Upper lobe of right lung (tissue), 1 donor: Measurements from ENCODE around the gene TNPO3. TPM values are rescaled to one million over a fixed set of nuclear protein-coding genes. Genes with fewer than 3 reads are reported as not detected.
A peak's percentile ranks its signal among the peaks of the same experiment; 100 is the strongest.
"Not testable (repeated sequence)": the region's sequence is repeated elsewhere in the genome, so short reads cannot be mapped to it uniquely, and the experiment has no call there.

Experiments used
- ATAC-seq: fragments of 200-7000 bp; cut with Tn5 transposase; one replicate; pipeline ENCODE4 v1.9.1; 2020; ENCODE audit warnings: mild to moderate bottlenecking, moderate library complexity
- DNase-seq: peaks from one replicate; pipeline ENCODE4 v3.0.0-alpha.2; 2020
- H3K27ac ChIP-seq: fragments of 200-600 bp; one replicate; pipeline ENCODE4 v1.8.0; 2022
- H3K27me3 ChIP-seq: fragments of 200-600 bp; one replicate; pipeline ENCODE4 v1.8.0; 2022; ENCODE audit warnings: mild to moderate bottlenecking
- H3K36me3 ChIP-seq: fragments of 200-600 bp; one replicate; pipeline ENCODE4 v1.8.0; 2022
- H3K4me1 ChIP-seq: fragments of 200-600 bp; one replicate; pipeline ENCODE4 v1.8.0; 2022
- H3K4me3 ChIP-seq: fragments of 200-600 bp; one replicate; pipeline ENCODE4 v1.8.0; 2022; ENCODE audit warnings: mild to moderate bottlenecking
- H3K9me3 ChIP-seq: fragments of 200-600 bp; one replicate; pipeline ENCODE4 v1.8.0; 2022
- CTCF ChIP-seq: fragments of 200-600 bp; IDR thresholded peaks from one replicate; pipeline ENCODE4 v1.8.0; 2022; ENCODE audit warnings: antibody characterized with exemption
- intact Hi-C: fragments of 100-400 bp; cut with DNase I; formaldehyde crosslinking; loops from one replicate; pipeline ENCODE4 v1.11.0; 2022
- total RNA-seq: library from RNA; stranded (reverse); fragmentation: NEBNext Ultra II Directional; extraction: Animal tissue kit (Norgen Biotek cat#: 25700); gene quantifications from one replicate; pipeline ENCODE4 v1.2.1, GENCODE V29; 2021
- donor health status: DM: no; HTN: yes; CAD: no; lungs with severe emphysema.

Gene TNPO3
- total RNA-seq, 1 donor from 2014 or later = 31.1 TPM

GRCh38 chr7:128914566-128915151 lies 140.3 kb downstream of the TNPO3 start:
- Histone ChIP-seq H3K27ac (no peak overlapping the region), H3K27me3 (peaks cover 62% of the 10 kb centered on the region), H3K4me1 (peaks cover 11% of the 10 kb centered on the region), H3K36me3 (no peaks in the 10 kb centered on the region), H3K4me3 (no peak overlapping the region), H3K9me3 (no peaks in the 10 kb centered on the region)
- intact Hi-C loops = no loop called here
- ATAC-seq = no peak
- peak; percentile 59 for DNase-seq
- no peak for TF ChIP-seq CTCF

GRCh38 chr7:128913870-128914565 lies 140.9 kb downstream of the TNPO3 start:
- peaks cover 69% of the 10 kb centered on the region for H3K27me3 ChIP-seq
- peak; percentile 59 for DNase-seq
- intact Hi-C loops = no loop called here
- no peak overlapping the region for H3K27ac ChIP-seq
- H3K36me3 ChIP-seq = no peaks in the 10 kb centered on the region
- H3K4me3 ChIP-seq = no peak overlapping the region
- H3K4me1 ChIP-seq = peaks cover 11% of the 10 kb centered on the region
- ATAC-seq = no peak
- H3K9me3 ChIP-seq = no peaks in the 10 kb centered on the region
- TF ChIP-seq CTCF = no peak

- Histone ChIP-seq H3K27me3 (peaks cover 67% of the 10 kb centered on the region), H3K4me1 (peaks cover 11% of the 10 kb centered on the region)
- ATAC-seq, H3K27ac ChIP-seq, intact Hi-C loops, H3K4me3 ChIP-seq, H3K36me3 ChIP-seq, H3K9me3 ChIP-seq: not testable (repeated sequence)
- DNase-seq = peak; percentile 36
Measured at GRCh38 chr7:128912709-128913495, 142.0 kb downstream of the TNPO3 start.

- H3K27me3 ChIP-seq = peaks cover 71% of the 10 kb centered on the region
- peaks cover 11% of the 10 kb centered on the region for H3K4me1 ChIP-seq
- no peaks in the 10 kb centered on the region for H3K9me3 ChIP-seq
- H3K27ac ChIP-seq = no peak overlapping the region
- ATAC-seq = no peak
- H3K36me3 ChIP-seq = no peaks in the 10 kb centered on the region
- no peak overlapping the region for H3K4me3 ChIP-seq
- DNase-seq = peak; percentile 46
- no peak for TF ChIP-seq CTCF
- intact Hi-C loops = no loop called here
Measured at GRCh38 chr7:128912281-128912680, 142.6 kb downstream of the TNPO3 start.

- H3K9me3 ChIP-seq = no peaks in the 10 kb centered on the region
- H3K27me3 ChIP-seq = peaks cover 71% of the 10 kb centered on the region
- no peaks in the 10 kb centered on the region for H3K36me3 ChIP-seq
- intact Hi-C loops = no loop called here
- DNase-seq (peak; percentile 57), ATAC-seq (peak; percentile 3)
- H3K4me3 ChIP-seq = no peak overlapping the region
- no peak for TF ChIP-seq CTCF
- no peak overlapping the region for H3K27ac ChIP-seq
- peaks cover 11% of the 10 kb centered on the region for H3K4me1 ChIP-seq
Measured at GRCh38 chr7:128911423-128912031, 143.4 kb downstream of the TNPO3 start.
